Liver (tissue), 9 donors: ENCODE measurements around the gene CTSE. TPM values are rescaled to one million over a fixed set of nuclear protein-coding genes. Genes with fewer than 3 reads are reported as not detected.

Experiments used
- DNase-seq: peaks from one replicate; pipeline ENCODE4 v3.0.0-alpha.2; 2017; ENCODE audit warnings: low spot score
- H3K27ac ChIP-seq, 2 donors: one replicate each; pipeline ENCODE4 v1.7.0; 2013; ENCODE audit warnings: inconsistent platforms in 2 of 2, low read length in 2 of 2, control low read depth in 1 of 2, low read depth in 1 of 2, mild to moderate bottlenecking in 1 of 2
- H3K27me3 ChIP-seq, 4 donors: one replicate each; pipeline versions ENCODE4 v1.6.1 to v1.7.0; 2013; ENCODE audit warnings: low read length in 3 of 4, inconsistent platforms in 1 of 4, mild to moderate bottlenecking in 1 of 4, moderate library complexity in 1 of 4; ENCODE audit not compliant: control insufficient read depth in 4 of 4, insufficient read depth in 4 of 4
- H3K36me3 ChIP-seq, 4 donors: one replicate each; pipeline versions ENCODE4 v1.6.1 to v1.7.0; 2013; ENCODE audit warnings: low read length in 3 of 4, mild to moderate bottlenecking in 3 of 4, low read depth in 1 of 4, moderate library complexity in 1 of 4; ENCODE audit not compliant: control insufficient read depth in 4 of 4, insufficient read depth in 3 of 4
- H3K4me1 ChIP-seq, 4 donors: one replicate each; pipeline versions ENCODE4 v1.6.1 to v1.7.0; 2013; ENCODE audit warnings: low read length in 3 of 4, mild to moderate bottlenecking in 3 of 4, moderate library complexity in 1 of 4; ENCODE audit not compliant: control insufficient read depth in 4 of 4, insufficient read depth in 4 of 4
- H3K4me3 ChIP-seq, 3 donors: one replicate each; pipeline versions ENCODE4 v1.6.1 to v1.7.0; 2013; ENCODE audit warnings: low read length in 3 of 3, control low read depth in 1 of 3, low read depth in 1 of 3, mild to moderate bottlenecking in 1 of 3
- H3K9ac ChIP-seq, 2 donors: one replicate each; pipeline ENCODE4 v1.7.0; 2013; ENCODE audit warnings: low read length in 2 of 2, mild to moderate bottlenecking in 2 of 2, moderate library complexity in 2 of 2, control low read depth in 1 of 2, low read depth in 1 of 2
- H3K9me3 ChIP-seq, 4 donors: one replicate each; pipeline versions ENCODE4 v1.6.1 to v1.7.0; 2013; ENCODE audit warnings: low read length in 3 of 4; ENCODE audit not compliant: control insufficient read depth in 4 of 4
- ATF3 ChIP-seq: IDR thresholded peaks from 2 replicates; pipeline ENCODE4 v1.6.1; 2016; ENCODE audit warnings: antibody characterized with exemption
- CTCF ChIP-seq: fragments of 150-350 bp; IDR thresholded peaks from 2 replicates; pipeline ENCODE4 v1.5.1; 2017; ENCODE audit warnings: improper control_type of control experiment, low read depth, low read length; ENCODE audit not compliant: missing input control
- EGR1 ChIP-seq, 2 donors: IDR thresholded peaks; 2 replicates each; pipeline ENCODE4 v1.6.1; 2016 to 2018; ENCODE audit warnings: antibody characterized with exemption in 2 of 2, low read depth in 2 of 2
- FOXA2 ChIP-seq: IDR thresholded peaks from 2 replicates; pipeline ENCODE4 v1.6.1; 2016; ENCODE audit warnings: antibody characterized with exemption
- GABPA ChIP-seq, 2 donors: IDR thresholded peaks in 1 of 2; conservative IDR thresholded peaks in 1 of 2; 2 replicates each; pipeline ENCODE4 v1.6.1; 2016; ENCODE audit warnings: antibody characterized with exemption in 2 of 2, mild to moderate bottlenecking in 1 of 2, moderate library complexity in 1 of 2
- HNF4A ChIP-seq, 2 donors: conservative IDR thresholded peaks; 2 replicates each; pipeline ENCODE4 v1.6.1; 2016; ENCODE audit warnings: antibody characterized with exemption in 2 of 2, mild to moderate bottlenecking in 2 of 2
- HNF4G ChIP-seq: IDR thresholded peaks from 2 replicates; pipeline ENCODE4 v1.6.1; 2016; ENCODE audit warnings: antibody characterized with exemption
- JUND ChIP-seq, 2 donors: IDR thresholded peaks; 2 replicates each; pipeline ENCODE4 v1.6.1; 2016; ENCODE audit warnings: antibody characterized with exemption in 2 of 2
- NR2F2 ChIP-seq: IDR thresholded peaks from 2 replicates; pipeline ENCODE4 v1.6.1; 2016; ENCODE audit warnings: antibody characterized with exemption
- RAD21 ChIP-seq, 2 donors: IDR thresholded peaks; 2 replicates each; pipeline ENCODE4 v1.6.1; 2016; ENCODE audit warnings: antibody characterized with exemption in 2 of 2, mild to moderate bottlenecking in 2 of 2
- REST ChIP-seq: IDR thresholded peaks from 2 replicates; pipeline ENCODE4 v1.6.1; 2016; ENCODE audit warnings: antibody characterized with exemption, mild to moderate bottlenecking
- RXRA ChIP-seq, 2 donors: IDR thresholded peaks; 2 replicates each; pipeline ENCODE4 v1.6.1; 2017 to 2018; ENCODE audit warnings: antibody characterized with exemption in 2 of 2, mild to moderate bottlenecking in 1 of 2
- SP1 ChIP-seq: IDR thresholded peaks from 2 replicates; pipeline ENCODE4 v1.6.1; 2018; ENCODE audit warnings: antibody characterized with exemption, mild to moderate bottlenecking
- TAF1 ChIP-seq: conservative IDR thresholded peaks from 2 replicates; pipeline ENCODE4 v1.6.1; 2016; ENCODE audit warnings: antibody characterized with exemption, mild to moderate bottlenecking
- YY1 ChIP-seq: IDR thresholded peaks from 2 replicates; pipeline ENCODE4 v1.6.1; 2016; ENCODE audit warnings: antibody characterized with exemption, mild to moderate bottlenecking
- ZBTB33 ChIP-seq: IDR thresholded peaks from 2 replicates; pipeline ENCODE4 v1.6.1; 2016; ENCODE audit warnings: antibody characterized with exemption
- WGBS: extraction: QIAGEN DNeasy Blood & Tissue Kit; methylation state at CpG from one replicate; pipeline ENCODE4 v1.1.7; 2013; 5-methylcytosine and 5-hydroxymethylcytosine counted together
- polyA plus RNA-seq, 2 donors: library from polyadenylated mRNA; stranded (reverse) in 1 of 2; unstranded in 1 of 2; fragments of 200-250 nt in 1 of 2; fragments of >200 nt in 1 of 2; fragmentation: Nextera tagmentation in 1 of 2; extraction: Ambion mirVana in 1 of 2; gene quantifications; one replicate each; pipeline versions ENCODE4 v1.2.1 to v1.2.3, GENCODE V29; 2013 to 2015
- total RNA-seq, 2 donors: library from RNA; depleted of rRNA; stranded (reverse); fragments of >200 nt; gene quantifications; one replicate each; pipeline ENCODE4 v1.2.3, GENCODE V29; 2014
- donor health status: healthy.
- donor health status: healthy.
- donor health status: healthy.
- donor health status: healthy.
- donor health status: healthy.

CTSE gene
- total and polyA plus RNA-seq, 4 donors, result under 0.01 to 32.8 (median 0.06) TPM

GRCh38 chr1:205988585-205988995 is 35.1 kb downstream of the CTSE start:
- DNase-seq, result no peak
- 91% methylated on average over 12 of the region's 12 CpGs for WGBS
- Histone ChIP-seq H3K27me3 (no peaks in the 10 kb centered on the region), H3K4me3 (no peak overlapping the region), H3K4me1 (peaks cover 0 to 6% (median 1%) of the 10 kb centered on the region in 4 donors), H3K9ac (no peak overlapping the region), H3K27ac (no peak overlapping the region), H3K9me3 (no peaks in the 10 kb centered on the region), H3K36me3 (no peaks in the 10 kb centered on the region)
- TF ChIP-seq EGR1 (IDR thresholded peaks at IDR 0.05; ENCODE audit: low read depth in 2 of 2) (no peak), YY1 (no peak), JUND (IDR thresholded peaks at IDR 0.05) (no peak), HNF4G (no peak), NR2F2 (no peak), FOXA2 (no peak), CTCF (no peak), GABPA (IDR thresholded peaks at IDR 0.05 in 1 of 2, conservative IDR thresholded peaks at IDR 0.05 in 1 of 2) (no peak), SP1 (no peak), ATF3 (no peak), RXRA (IDR thresholded peaks at IDR 0.05) (no peak), REST (no peak), HNF4A (conservative IDR thresholded peaks at IDR 0.05) (no peak), TAF1 (no peak)

- no peaks in the 10 kb centered on the region for H3K9me3 ChIP-seq
- H3K27ac ChIP-seq, result no peak overlapping the region
- H3K36me3 ChIP-seq, result no peaks in the 10 kb centered on the region
- WGBS, result 80% methylated on average over 2 of the region's 2 CpGs
- DNase-seq, result no peak
- H3K27me3 ChIP-seq, result no peaks in the 10 kb centered on the region
- H3K4me3 ChIP-seq, result no peak overlapping the region
- peaks cover 0 to 6% (median 1%) of the 10 kb centered on the region in 4 donors for H3K4me1 ChIP-seq
- no peak for TF ChIP-seq NR2F2
- no peak for TF ChIP-seq HNF4A (conservative IDR thresholded peaks at IDR 0.05)
- TF ChIP-seq RAD21 (IDR thresholded peaks at IDR 0.05), result no peak
- TF ChIP-seq ZBTB33, result no peak
- no peak for TF ChIP-seq RXRA (IDR thresholded peaks at IDR 0.05)
- H3K9ac ChIP-seq, result no peak overlapping the region
Measured at GRCh38 chr1:205986861-205987260, 36.8 kb downstream of the CTSE start.
